B cell (primary cell): ENCODE measurements around the gene GSTA5. TPM values are rescaled to one million over a fixed set of nuclear protein-coding genes. Genes with fewer than 3 reads are reported as not detected.
"Not testable (repeated sequence)": the region's sequence is repeated elsewhere in the genome, so short reads cannot be mapped to it uniquely, and the experiment has no call there.

Experiments
- ATAC-seq: fragments of 200-7000 bp; cut with Tn5 transposase; one replicate; pipeline ENCODE4 v1.10.0; 2021; ENCODE audit warnings: low read depth, mild to moderate bottlenecking, moderate number of reproducible peaks, moderate library complexity
- CTCF ChIA-PET: fragments of 350-600 bp; sonication (Branson Sonifier 250); formaldehyde crosslinking; loops from one replicate; lab custom pipeline; 2021; ENCODE audit warnings: antibody characterized with exemption, inconsistent platforms; lab: Charles Lee
- POLR2A ChIA-PET: fragments of 350-600 bp; sonication (Branson Sonifier 250); formaldehyde crosslinking; loops from one replicate; lab custom pipeline; 2021; ENCODE audit warnings: antibody characterized with exemption; lab: Charles Lee
- DNase-seq: peaks from one replicate; pipeline ENCODE4 v3.0.0; 2013
- H2AFZ ChIP-seq: 2 replicates; pipeline ENCODE4 v1.6.1; 2012; ENCODE audit warnings: mild to moderate bottlenecking, low read depth, low read length; ENCODE audit not compliant: insufficient read depth, poor library complexity, severe bottlenecking
- H3K27ac ChIP-seq, 2 donors: 1 replicate in 1 of 2; 2 replicates in 1 of 2; pipeline ENCODE4 v1.5.1; 2012 to 2013; ENCODE audit warnings: low read length in 2 of 2, mild to moderate bottlenecking in 2 of 2, moderate library complexity in 1 of 2
- H3K27me3 ChIP-seq, 4 experiments: fragments of 200-600 bp in 1 of 4; sonication (generic) in 1 of 4; replicated peaks in 1 of 4; 1 replicate in 2 of 4; 2 replicates in 2 of 4; pipeline versions ENCODE4 v1.6.1 to v1.7.0; 2013 to 2016; ENCODE audit warnings: low read length in 3 of 4, mild to moderate bottlenecking in 2 of 4, mixed read lengths in 1 of 4, moderate library complexity in 1 of 4; ENCODE audit not compliant: insufficient read depth in 4 of 4, control insufficient read depth in 3 of 4; ENCODE audit errors: control extremely low read depth in 1 of 4
- H3K36me3 ChIP-seq, 2 experiments: replicated peaks in 1 of 2; 1 replicate in 1 of 2; 2 replicates in 1 of 2; pipeline versions ENCODE4 v1.6.1 to v1.7.1; 2013; ENCODE audit warnings: low read length in 1 of 2; ENCODE audit not compliant: insufficient read depth in 2 of 2, control insufficient read depth in 1 of 2; ENCODE audit errors: control extremely low read depth in 1 of 2, extremely low read depth in 1 of 2
- H3K4me1 ChIP-seq, 2 donors: fragments of 200-600 bp in 1 of 2; sonication (generic) in 1 of 2; 1 replicate in 1 of 2; 2 replicates in 1 of 2; pipeline versions ENCODE4 v1.5.1 to v1.6.1; 2013 to 2017; ENCODE audit warnings: low read length in 2 of 2; ENCODE audit not compliant: control insufficient read depth in 2 of 2, insufficient read depth in 2 of 2
- H3K4me2 ChIP-seq: replicated peaks from 2 replicates; pipeline ENCODE3; 2012; ENCODE audit warnings: mild to moderate bottlenecking, low read depth, low read length; ENCODE audit not compliant: poor library complexity, severe bottlenecking
- H3K4me3 ChIP-seq, 5 experiments: fragments of 200-600 bp in 1 of 5; sonication (generic) in 1 of 5; 1 replicate in 3 of 5; 2 replicates in 2 of 5; pipeline versions ENCODE4 v1.5.1 to v1.7.0; 2011 to 2016; ENCODE audit warnings: low read length in 4 of 5, mild to moderate bottlenecking in 4 of 5, low read depth in 2 of 5, control low read depth in 1 of 5, moderate library complexity in 1 of 5; ENCODE audit not compliant: insufficient read depth in 1 of 5; ENCODE audit errors: control extremely low read depth in 1 of 5, extremely low read depth in 1 of 5
- H3K79me2 ChIP-seq: fragments of 200-600 bp; sonication (generic); one replicate; pipeline ENCODE4 v1.6.0; 2016; ENCODE audit warnings: low read length; ENCODE audit not compliant: control insufficient read depth, insufficient read depth
- H3K9ac ChIP-seq: fragments of 200-600 bp; sonication (generic); 2 replicates; pipeline ENCODE4 v1.6.1; 2017; ENCODE audit warnings: mild to moderate bottlenecking, low read length, moderate library complexity
- H3K9me3 ChIP-seq, 3 donors: one replicate each; pipeline versions ENCODE4 v1.6.1 to v1.7.1; 2013; ENCODE audit warnings: low read length in 2 of 3; ENCODE audit not compliant: control insufficient read depth in 2 of 3, insufficient read depth in 1 of 3; ENCODE audit errors: control extremely low read depth in 1 of 3
- H4K20me1 ChIP-seq: 2 replicates; pipeline ENCODE4 v1.6.0; 2012; ENCODE audit warnings: mild to moderate bottlenecking, low read length; ENCODE audit not compliant: insufficient read depth, control insufficient read depth, poor library complexity, severe bottlenecking
- H3K27ac Mint-ChIP-seq: one replicate; pipeline ENCODE4 v1.8.0; 2021; ENCODE audit warnings: mixed read lengths
- H3K27me3 Mint-ChIP-seq: one replicate; pipeline ENCODE4 v1.8.0; 2021; ENCODE audit warnings: mixed read lengths
- H3K4me1 Mint-ChIP-seq: one replicate; pipeline ENCODE4 v1.8.0; 2021; ENCODE audit warnings: mixed read lengths
- H3K4me3 Mint-ChIP-seq: one replicate; pipeline ENCODE4 v1.8.0; 2021; ENCODE audit warnings: mixed read lengths
- H3K9me3 Mint-ChIP-seq: one replicate; pipeline ENCODE4 v1.8.0; 2022; ENCODE audit warnings: mixed read lengths; ENCODE audit not compliant: insufficient read depth
- EZH2 ChIP-seq: IDR thresholded peaks from 2 replicates; pipeline ENCODE4 v1.6.1; 2012; ENCODE audit warnings: borderline replicate concordance, low read depth, mild to moderate bottlenecking, moderate library complexity, low read length; ENCODE audit not compliant: insufficient read depth, poor library complexity, severe bottlenecking
- WGBS: methylation state at CpG from one replicate; pipeline ENCODE4 v1.1.5; 2013; ENCODE audit warnings: missing lambda C conversion rate; ENCODE audit not compliant: insufficient coverage; 5-methylcytosine and 5-hydroxymethylcytosine counted together
- intact Hi-C: fragments of 100-400 bp; cut with micrococcal nuclease; formaldehyde crosslinking; loops from one replicate; pipeline ENCODE4 v1.10.0; 2022
- polyA plus RNA-seq: library from polyadenylated mRNA; depleted of rRNA; stranded (reverse); fragments of >200 nt; gene quantifications from 2 replicates; pipeline ENCODE4 v1.2.3, GENCODE V29; 2012
- total RNA-seq, 2 donors: library from RNA; stranded (reverse); fragments of 120-200 nt in 1 of 2; gene quantifications; 1 replicate in 1 of 2; 2 replicates in 1 of 2; pipeline versions ENCODE4 v1.2.3 to v1.2.4, GENCODE V29; 2013 to 2022
- TF ChIP-seq, protein P1 (sequence below): fragments of 200-600 bp; IDR thresholded peaks from one replicate; pipeline ENCODE4 v1.8.0; 2022; ENCODE audit warnings: antibody characterized with exemption, mild to moderate bottlenecking

GSTA5 gene
- total and polyA plus RNA-seq, 2 donors (not counting 1 experiment from before 2014, with no cell fraction given), result not detected

DNA sequence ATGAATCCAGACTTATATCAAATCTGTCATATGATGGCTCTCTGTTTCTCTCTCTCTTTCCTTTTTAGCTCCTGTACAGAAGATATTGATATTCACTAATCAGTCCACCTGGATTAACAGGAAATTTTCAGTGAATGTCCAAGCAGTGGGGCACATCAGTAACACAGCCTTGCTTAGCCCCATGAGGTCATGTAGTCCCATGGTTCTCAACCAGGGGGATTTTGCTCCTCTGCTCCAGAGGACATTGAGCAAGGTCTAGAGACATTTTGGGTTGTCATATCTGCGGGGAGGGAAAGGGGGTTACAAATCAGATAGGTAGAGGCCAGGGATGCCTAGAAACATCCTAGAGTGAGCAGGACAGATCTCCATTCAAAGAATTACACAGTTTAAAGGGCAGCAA is 37.8 kb downstream of the GSTA5 start:
- Histone ChIP-seq H4K20me1 (no peaks in the 10 kb centered on the region), H2AFZ (no peak overlapping the region), H3K36me3 (no peaks in the 10 kb centered on the region), H3K9ac (no peak overlapping the region), H3K4me3 (no peak overlapping the region), H3K4me1 (no peaks in the 10 kb centered on the region), H3K79me2 (no peaks in the 10 kb centered on the region), H3K9me3 (no peaks in the 10 kb centered on the region), H3K27ac (no peak overlapping the region), H3K27me3 (peaks cover 0 to 3% (median 0%) of the 10 kb centered on the region in 4 experiments), H3K4me2 (no peak overlapping the region)
- Mint-ChIP-seq H3K9me3 (no peaks in the 10 kb centered on the region), H3K4me3 (no peak overlapping the region), H3K27me3 (peaks cover 24% of the 10 kb centered on the region), H3K27ac (no peak overlapping the region), H3K4me1 (no peaks in the 10 kb centered on the region)
- TF ChIP-seq, protein P1, sequence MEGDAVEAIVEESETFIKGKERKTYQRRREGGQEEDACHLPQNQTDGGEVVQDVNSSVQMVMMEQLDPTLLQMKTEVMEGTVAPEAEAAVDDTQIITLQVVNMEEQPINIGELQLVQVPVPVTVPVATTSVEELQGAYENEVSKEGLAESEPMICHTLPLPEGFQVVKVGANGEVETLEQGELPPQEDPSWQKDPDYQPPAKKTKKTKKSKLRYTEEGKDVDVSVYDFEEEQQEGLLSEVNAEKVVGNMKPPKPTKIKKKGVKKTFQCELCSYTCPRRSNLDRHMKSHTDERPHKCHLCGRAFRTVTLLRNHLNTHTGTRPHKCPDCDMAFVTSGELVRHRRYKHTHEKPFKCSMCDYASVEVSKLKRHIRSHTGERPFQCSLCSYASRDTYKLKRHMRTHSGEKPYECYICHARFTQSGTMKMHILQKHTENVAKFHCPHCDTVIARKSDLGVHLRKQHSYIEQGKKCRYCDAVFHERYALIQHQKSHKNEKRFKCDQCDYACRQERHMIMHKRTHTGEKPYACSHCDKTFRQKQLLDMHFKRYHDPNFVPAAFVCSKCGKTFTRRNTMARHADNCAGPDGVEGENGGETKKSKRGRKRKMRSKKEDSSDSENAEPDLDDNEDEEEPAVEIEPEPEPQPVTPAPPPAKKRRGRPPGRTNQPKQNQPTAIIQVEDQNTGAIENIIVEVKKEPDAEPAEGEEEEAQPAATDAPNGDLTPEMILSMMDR, result no peak
- TF ChIP-seq EZH2, result no peak
- DNase-seq (no peak), ATAC-seq (no peak)
- POLR2A ChIA-PET, result no interaction called here
- CTCF ChIA-PET, result no interaction called here
- WGBS, result 80% methylated on average over 1 of the region's 1 CpG
- intact Hi-C loops, result no loop called here

DNA sequence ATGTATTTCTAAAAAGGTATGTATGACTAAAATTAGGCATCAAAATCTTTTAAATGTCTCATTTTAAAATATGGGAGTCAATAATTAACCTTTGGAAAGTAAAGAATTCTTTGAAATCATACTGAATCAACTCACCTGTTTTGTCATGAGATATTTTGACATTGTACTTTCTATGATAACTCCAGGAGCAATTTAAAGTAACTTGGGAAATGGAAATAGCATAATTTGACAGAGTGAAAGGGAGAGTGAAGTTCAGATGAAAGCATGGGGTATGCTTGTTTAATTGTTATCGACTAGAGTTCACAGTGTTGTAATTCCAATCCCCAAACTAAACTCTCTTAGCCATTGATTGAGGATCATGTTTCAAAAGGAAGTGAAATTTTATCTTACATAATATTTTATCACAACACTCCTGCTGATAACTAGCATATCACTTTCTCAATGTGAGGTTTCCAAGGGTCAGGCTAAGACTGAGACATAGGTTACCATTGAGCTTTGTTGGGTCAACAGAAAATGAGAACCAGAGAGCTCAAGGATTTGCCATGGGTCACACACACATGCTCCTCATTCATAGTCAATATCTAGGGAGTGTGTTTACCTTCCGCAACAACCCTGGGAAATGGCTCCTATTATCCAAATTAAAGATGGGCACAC is 39.3 kb downstream of the GSTA5 start:
- intact Hi-C loops, result no loop called here
- Histone ChIP-seq H3K27me3 (peaks cover 0 to 3% (median 0%) of the 10 kb centered on the region in 4 experiments), H3K79me2 (no peaks in the 10 kb centered on the region), H3K9me3 (no peaks in the 10 kb centered on the region), H3K36me3 (no peaks in the 10 kb centered on the region), H3K4me3 (no peak overlapping the region), H2AFZ (no peak overlapping the region), H3K27ac (no peak overlapping the region), H3K4me2 (no peak overlapping the region), H3K9ac (no peak overlapping the region), H3K4me1 (no peaks in the 10 kb centered on the region), H4K20me1 (no peaks in the 10 kb centered on the region)
- ATAC-seq (no peak), DNase-seq (no peak)
- ChIA-PET CTCF (no interaction called here), POLR2A (no interaction called here)
- H3K4me1 Mint-ChIP-seq, result no peaks in the 10 kb centered on the region
- peaks cover 37% of the 10 kb centered on the region for H3K27me3 Mint-ChIP-seq
- H3K9me3 Mint-ChIP-seq, result no peaks in the 10 kb centered on the region
- H3K4me3 Mint-ChIP-seq, result no peak overlapping the region
- no peak overlapping the region for H3K27ac Mint-ChIP-seq
- WGBS, result no CpG with 5 or more reads among the region's 2 CpGs
- TF ChIP-seq, protein P1, result no peak
- no peak for TF ChIP-seq EZH2

GRCh38 chr6:52799272-52799671 is 41.3 kb downstream of the GSTA5 start:
- H3K79me2 ChIP-seq, intact Hi-C loops, H3K27me3 ChIP-seq, H3K9me3 Mint-ChIP-seq, H3K36me3 ChIP-seq, ATAC-seq, H3K4me3 ChIP-seq, H3K4me1 ChIP-seq, H2AFZ ChIP-seq, H3K4me2 ChIP-seq, DNase-seq, H4K20me1 ChIP-seq, H3K9me3 ChIP-seq, H3K4me3 Mint-ChIP-seq, H3K27ac ChIP-seq, H3K9ac ChIP-seq, H3K4me1 Mint-ChIP-seq, POLR2A ChIA-PET, H3K27ac Mint-ChIP-seq, CTCF ChIA-PET: not testable (repeated sequence)
- peaks cover 43% of the 10 kb centered on the region for H3K27me3 Mint-ChIP-seq
- WGBS, result no CpG with 5 or more reads among the region's 1 CpG
